GM23248 (cell line): Measurements from ENCODE around the gene CDC42EP5. TPM values are rescaled to one million over a fixed set of nuclear protein-coding genes. Genes with fewer than 3 reads are reported as not detected.
A peak's percentile ranks its signal among the peaks of the same experiment; 100 is the strongest.

Experiments
- DNase-seq: peaks from one replicate; pipeline ENCODE4 v3.0.0-alpha.2; 2015
- H2AFZ ChIP-seq: fragments of 200-600 bp; sonication (generic); 2 replicates; pipeline ENCODE4 v1.6.1; 2016; ENCODE audit warnings: antibody characterized with exemption
- H3F3A ChIP-seq: fragments of 200-600 bp; sonication (generic); 2 replicates; pipeline ENCODE4 v1.6.1; 2016; ENCODE audit warnings: mild to moderate bottlenecking, antibody characterized with exemption, mixed run types; ENCODE audit not compliant: insufficient read depth
- H3K27ac ChIP-seq: fragments of 200-600 bp; sonication (generic); 2 replicates; pipeline ENCODE4 v1.5.1; 2016; ENCODE audit warnings: mild to moderate bottlenecking
- H3K27me3 ChIP-seq: fragments of 200-600 bp; sonication (generic); replicated peaks from 2 replicates; pipeline ENCODE4 v1.6.1; 2016; ENCODE audit warnings: mild to moderate bottlenecking; ENCODE audit not compliant: insufficient read depth
- H3K36me3 ChIP-seq: fragments of 200-600 bp; sonication (generic); 2 replicates; pipeline ENCODE4 v1.6.1; 2016; ENCODE audit warnings: low read depth, mild to moderate bottlenecking
- H3K4me1 ChIP-seq: fragments of 200-600 bp; sonication (generic); 2 replicates; pipeline ENCODE4 v1.6.1; 2016; ENCODE audit warnings: mild to moderate bottlenecking; ENCODE audit not compliant: insufficient read depth
- H3K4me2 ChIP-seq: fragments of 200-600 bp; sonication (generic); one replicate; pipeline ENCODE4 v1.6.1; 2016; ENCODE audit warnings: mild to moderate bottlenecking; ENCODE audit not compliant: unreplicated experiment
- H3K4me3 ChIP-seq: fragments of 200-600 bp; sonication (generic); 2 replicates; pipeline ENCODE4 v1.5.1; 2016; ENCODE audit warnings: mild to moderate bottlenecking
- H3K79me2 ChIP-seq: fragments of 200-600 bp; sonication (generic); 2 replicates; pipeline ENCODE4 v1.6.1; 2016; ENCODE audit warnings: mild to moderate bottlenecking; ENCODE audit not compliant: insufficient read depth
- H3K9ac ChIP-seq: fragments of 200-600 bp; sonication (generic); 2 replicates; pipeline ENCODE4 v1.6.1; 2016; ENCODE audit warnings: mild to moderate bottlenecking
- H3K9me2 ChIP-seq: fragments of 200-600 bp; sonication (generic); 2 replicates; pipeline ENCODE4 v1.6.1; 2016; ENCODE audit warnings: mixed run types, mild to moderate bottlenecking, moderate library complexity; ENCODE audit not compliant: insufficient read depth
- H3K9me3 ChIP-seq: fragments of 200-600 bp; sonication (generic); one replicate; pipeline ENCODE4 v1.6.1; 2017; ENCODE audit warnings: low read depth
- H4K20me1 ChIP-seq: fragments of 200-600 bp; sonication (generic); 2 replicates; pipeline ENCODE4 v1.6.0; 2016; ENCODE audit not compliant: insufficient read depth
- EZH2 ChIP-seq: fragments of 200-600 bp; sonication (generic); IDR thresholded peaks from 2 replicates; pipeline ENCODE4 v1.6.1; 2018; ENCODE audit warnings: antibody characterized with exemption, mild to moderate bottlenecking; ENCODE audit not compliant: insufficient read depth, poor library complexity, severe bottlenecking
- EZH2phosphoT487 ChIP-seq: fragments of 200-600 bp; sonication (generic); IDR thresholded peaks from 2 replicates; pipeline ENCODE4 v1.6.1; 2018; ENCODE audit warnings: antibody characterized with exemption, moderate library complexity, mild to moderate bottlenecking, low read depth; ENCODE audit not compliant: insufficient read depth
- WGBS, 2 experiments: methylation state at CpG; one replicate each; pipeline ENCODE4 v1.1.6; 2015 to 2017; ENCODE audit warnings: low lambda C conversion rate in 2 of 2, low coverage in 1 of 2; ENCODE audit errors: missing lambda C conversion rate in 2 of 2; 5-methylcytosine and 5-hydroxymethylcytosine counted together
- in situ Hi-C: fragments of 300-500 bp; cut with MboI; formaldehyde crosslinking; loops from 2 replicates; pipeline ENCODE4 v1.15.0; 2020
- polyA plus RNA-seq: library from polyadenylated mRNA; unstranded; fragments of >200 nt; fragmentation: Nextera tagmentation; extraction: Ambion mirVana; gene quantifications from 2 replicates; pipeline ENCODE4 v1.2.1, GENCODE V29; 2016
- total RNA-seq: library from RNA; depleted of rRNA; stranded (reverse); fragments of >200 nt; shearing (Covaris generic); gene quantifications from 2 replicates; pipeline ENCODE4 v1.2.3, GENCODE V29; 2014

The CDC42EP5 gene
- total and polyA plus RNA-seq, 2 experiments from 2014 or later = 4.4 to 51.7 TPM

GRCh38 chr19:54418930-54419800 is 53.9 kb downstream of the CDC42EP5 start:
- H3F3A ChIP-seq = no peaks in the 10 kb centered on the region
- H3K4me2 ChIP-seq = no peak overlapping the region
- no peaks in the 10 kb centered on the region for H4K20me1 ChIP-seq
- H3K79me2 ChIP-seq = no peaks in the 10 kb centered on the region
- H2AFZ ChIP-seq = no peak overlapping the region
- no peak overlapping the region for H3K4me3 ChIP-seq
- no peaks in the 10 kb centered on the region for H3K9me3 ChIP-seq
- 55 to 58% methylated on average over 12 to 26 of the region's 26 CpGs for WGBS, 2 experiments
- H3K9me2 ChIP-seq = no peaks in the 10 kb centered on the region
- TF ChIP-seq EZH2 (no peak), EZH2phosphoT487 (no peak)
- no peak for DNase-seq
- H3K9ac ChIP-seq = no peak overlapping the region
- H3K36me3 ChIP-seq = no peaks in the 10 kb centered on the region
- no peaks in the 10 kb centered on the region for H3K4me1 ChIP-seq
- peaks cover 43% of the 10 kb centered on the region for H3K27me3 ChIP-seq
- no peak overlapping the region for H3K27ac ChIP-seq
- in situ Hi-C loops = no loop called here

GRCh38 chr19:54418030-54418929 is 54.8 kb downstream of the CDC42EP5 start:
- Histone ChIP-seq H3K9me3 (no peaks in the 10 kb centered on the region), H3K36me3 (no peaks in the 10 kb centered on the region), H3K9me2 (no peaks in the 10 kb centered on the region), H3K79me2 (no peaks in the 10 kb centered on the region), H3K4me3 (no peak overlapping the region), H2AFZ (no peak overlapping the region), H3K9ac (no peak overlapping the region), H3K4me2 (no peak overlapping the region), H3K4me1 (no peaks in the 10 kb centered on the region), H4K20me1 (no peaks in the 10 kb centered on the region), H3K27me3 (peaks cover 43% of the 10 kb centered on the region), H3F3A (no peaks in the 10 kb centered on the region), H3K27ac (no peak overlapping the region)
- peak; percentile 52 for DNase-seq
- no peak for TF ChIP-seq EZH2
- no peak for TF ChIP-seq EZH2phosphoT487
- in situ Hi-C loops = no loop called here
- 9 to 13% methylated on average over 24 to 25 of the region's 25 CpGs for WGBS, 2 experiments

- H3K79me2 ChIP-seq = no peaks in the 10 kb centered on the region
- H3K36me3 ChIP-seq = no peaks in the 10 kb centered on the region
- H3K4me2 ChIP-seq = no peak overlapping the region
- no peak overlapping the region for H2AFZ ChIP-seq
- no peaks in the 10 kb centered on the region for H3K4me1 ChIP-seq
- in situ Hi-C loops = no loop called here
- no peak for DNase-seq
- peaks cover 43% of the 10 kb centered on the region for H3K27me3 ChIP-seq
- 28 to 31% methylated on average over 18 to 36 of the region's 44 CpGs for WGBS, 2 experiments
- no peaks in the 10 kb centered on the region for H3K9me3 ChIP-seq
- no peak overlapping the region for H3K9ac ChIP-seq
- H4K20me1 ChIP-seq = no peaks in the 10 kb centered on the region
- no peak overlapping the region for H3K27ac ChIP-seq
- H3K9me2 ChIP-seq = no peaks in the 10 kb centered on the region
- no peaks in the 10 kb centered on the region for H3F3A ChIP-seq
- no peak for TF ChIP-seq EZH2phosphoT487
- no peak for TF ChIP-seq EZH2
- H3K4me3 ChIP-seq = no peak overlapping the region
Observed at GRCh38 chr19:54416695-54417491, 56.2 kb downstream of the CDC42EP5 start.
